IMR-90 (cell line): ENCODE data around the gene MARCHF2. TPM values are rescaled to one million over a fixed set of nuclear protein-coding genes. Genes with fewer than 3 reads are reported as not detected.

Source experiments
- ATAC-seq: fragments of 200-7000 bp; cut with Tn5 transposase; 2 replicates; pipeline ENCODE4 v1.9.1; 2020; ENCODE audit warnings: low read depth, mild to moderate bottlenecking, moderate library complexity
- BruUV-seq: library from RNA; stranded (reverse); fragments of 400-500 nt; replicated peaks from 2 replicates; lab custom pipeline; 2021; lab: Mats Ljungman, UMichigan
- CTCF ChIA-PET: fragments of 300-600 bp; formaldehyde crosslinking; extraction: SDS; loops from one replicate; lab custom pipeline; 2021; ENCODE audit warnings: antibody characterized with exemption; lab: Yijun Ruan, JAX
- POLR2A ChIA-PET: fragments of 300-600 bp; sonication (Branson Sonifier 250); formaldehyde crosslinking; loops from one replicate; lab custom pipeline; 2022; ENCODE audit warnings: antibody characterized with exemption; ENCODE audit not compliant: unreplicated experiment; lab: Charles Lee
- DNase-seq: peaks from one replicate; pipeline ENCODE4 v3.0.0; 2013
- H2AFZ ChIP-seq: replicated peaks from 2 replicates; pipeline ENCODE3; 2013; ENCODE audit warnings: low read length, mild to moderate bottlenecking; ENCODE audit not compliant: poor library complexity
- H2AK5ac ChIP-seq: 2 replicates; pipeline ENCODE4 v1.6.1; 2013; ENCODE audit warnings: low read depth, low read length, inconsistent platforms
- H2AK9ac ChIP-seq: replicated peaks from 2 replicates; pipeline ENCODE3; 2013; ENCODE audit warnings: mild to moderate bottlenecking, low read depth, low read length, moderate library complexity; ENCODE audit not compliant: poor library complexity
- H2BK120ac ChIP-seq: 2 replicates; pipeline ENCODE4 v1.6.1; 2013; ENCODE audit warnings: low read depth, low read length, inconsistent platforms
- H2BK15ac ChIP-seq: 3 replicates; pipeline ENCODE4 v1.6.1; 2013; ENCODE audit warnings: low read depth, low read length, inconsistent platforms
- H2BK20ac ChIP-seq: 2 replicates; pipeline ENCODE4 v1.6.1; 2013; ENCODE audit warnings: low read depth, mild to moderate bottlenecking, inconsistent platforms, low read length, moderate library complexity
- H2BK5ac ChIP-seq: 2 replicates; pipeline ENCODE4 v1.6.1; 2013; ENCODE audit warnings: mild to moderate bottlenecking, low read depth, low read length, inconsistent platforms; ENCODE audit not compliant: poor library complexity, severe bottlenecking
- H3K14ac ChIP-seq: replicated peaks from 2 replicates; pipeline ENCODE4 v1.6.1; 2013; ENCODE audit warnings: low read depth, low read length, inconsistent platforms
- H3K18ac ChIP-seq: 2 replicates; pipeline ENCODE4 v1.6.1; 2013; ENCODE audit warnings: low read depth, low read length, control low read depth
- H3K23ac ChIP-seq: 2 replicates; pipeline ENCODE4 v1.6.1; 2013; ENCODE audit warnings: low read depth, low read length, inconsistent platforms
- H3K27ac ChIP-seq: 2 replicates; pipeline ENCODE4 v1.5.1; 2013; ENCODE audit warnings: mild to moderate bottlenecking, control low read depth, low read length; ENCODE audit not compliant: insufficient read depth
- H3K27me3 ChIP-seq: 2 replicates; pipeline ENCODE4 v1.6.1; 2013; ENCODE audit warnings: low read length; ENCODE audit not compliant: control insufficient read depth, insufficient read depth
- H3K36me3 ChIP-seq: 2 replicates; pipeline ENCODE4 v1.6.1; 2013; ENCODE audit warnings: low read length, mixed read lengths; ENCODE audit not compliant: control insufficient read depth, insufficient read depth
- H3K4ac ChIP-seq: 2 replicates; pipeline ENCODE4 v1.6.1; 2013; ENCODE audit warnings: low read depth, low read length, inconsistent platforms
- H3K4me1 ChIP-seq: 2 replicates; pipeline ENCODE4 v1.6.1; 2013; ENCODE audit warnings: low read length, mixed read lengths; ENCODE audit not compliant: control insufficient read depth, insufficient read depth
- H3K4me2 ChIP-seq: 2 replicates; pipeline ENCODE4 v1.6.1; 2013; ENCODE audit warnings: low read depth, mild to moderate bottlenecking, control low read depth, low read length, moderate library complexity
- H3K4me3 ChIP-seq: 2 replicates; pipeline ENCODE4 v1.5.1; 2013; ENCODE audit warnings: low read depth, mild to moderate bottlenecking, control low read depth, low read length, moderate library complexity; ENCODE audit not compliant: insufficient read depth
- H3K56ac ChIP-seq: 2 replicates; pipeline ENCODE4 v1.6.1; 2013; ENCODE audit warnings: low read length, inconsistent platforms; ENCODE audit not compliant: insufficient read depth; ENCODE audit errors: extremely low read depth
- H3K79me1 ChIP-seq, 2 experiments: 2 replicates each; pipeline ENCODE4 v1.6.1; 2013; ENCODE audit warnings: low read length in 2 of 2, inconsistent platforms in 1 of 2, low read depth in 1 of 2
- H3K9ac ChIP-seq: 2 replicates; pipeline ENCODE4 v1.6.1; 2013; ENCODE audit warnings: low read depth, low read length, control low read depth
- H3K9me1 ChIP-seq: 2 replicates; pipeline ENCODE4 v1.6.1; 2013; ENCODE audit warnings: low read length, inconsistent platforms; ENCODE audit not compliant: insufficient read depth
- H3K9me3 ChIP-seq: 2 replicates; pipeline ENCODE4 v1.6.1; 2013; ENCODE audit warnings: low read length; ENCODE audit not compliant: control insufficient read depth, insufficient read depth
- H4K20me1 ChIP-seq: 2 replicates; pipeline ENCODE4 v1.6.1; 2013; ENCODE audit warnings: low read length, inconsistent platforms; ENCODE audit not compliant: insufficient read depth
- H4K5ac ChIP-seq: 2 replicates; pipeline ENCODE4 v1.6.1; 2013; ENCODE audit warnings: mild to moderate bottlenecking, low read depth, low read length, control low read depth
- H4K8ac ChIP-seq, 2 experiments: 2 replicates each; pipeline ENCODE4 v1.6.1; 2013; ENCODE audit warnings: low read depth in 2 of 2, low read length in 2 of 2, control low read depth in 1 of 2, inconsistent platforms in 1 of 2
- H4K91ac ChIP-seq: 2 replicates; pipeline ENCODE4 v1.6.1; 2013; ENCODE audit warnings: low read depth, low read length, inconsistent platforms; ENCODE audit not compliant: insufficient read depth
- BHLHE40 ChIP-seq: fragments of 150-350 bp; IDR thresholded peaks from 2 replicates; pipeline ENCODE4 v1.6.1; 2016; ENCODE audit warnings: mild to moderate bottlenecking, low read depth, low read length
- CEBPB ChIP-seq: IDR thresholded peaks from 2 replicates; pipeline ENCODE4 v1.6.1; 2012; ENCODE audit warnings: low read depth, low read length, improper control_type of control experiment
- CHD1 ChIP-seq: IDR thresholded peaks from 2 replicates; pipeline ENCODE4 v1.6.1; 2012; ENCODE audit warnings: low read depth, low read length, improper control_type of control experiment
- ELK1 ChIP-seq: fragments of 150-350 bp; IDR thresholded peaks from 2 replicates; pipeline ENCODE4 v1.6.1; 2016; ENCODE audit warnings: low read depth, mild to moderate bottlenecking, low read length, moderate library complexity, borderline replicate concordance
- FOS ChIP-seq: fragments of 150-350 bp; IDR thresholded peaks from 2 replicates; pipeline ENCODE4 v1.6.1; 2016; ENCODE audit warnings: low read depth, low read length
- MAFK ChIP-seq: IDR thresholded peaks from 2 replicates; pipeline ENCODE4 v1.6.1; 2012; ENCODE audit warnings: low read depth, low read length, improper control_type of control experiment
- MXI1 ChIP-seq: IDR thresholded peaks from 2 replicates; pipeline ENCODE4 v1.6.1; 2012; ENCODE audit warnings: low read depth, mild to moderate bottlenecking, low read length, moderate library complexity, borderline replicate concordance
- NFE2L2 ChIP-seq: fragments of 150-350 bp; IDR thresholded peaks from 2 replicates; pipeline ENCODE4 v1.6.1; 2016; ENCODE audit warnings: low read depth, mild to moderate bottlenecking, low read length
- POLR2A ChIP-seq: IDR thresholded peaks from 2 replicates; pipeline ENCODE4 v1.6.1; 2012; ENCODE audit warnings: mild to moderate bottlenecking, low read depth, low read length
- RAD21 ChIP-seq: IDR thresholded peaks from 2 replicates; pipeline ENCODE4 v1.6.1; 2012; ENCODE audit warnings: low read length, improper control_type of control experiment
- RCOR1 ChIP-seq: IDR thresholded peaks from 2 replicates; pipeline ENCODE4 v1.6.1; 2012; ENCODE audit warnings: mild to moderate bottlenecking, low read length, improper control_type of control experiment; ENCODE audit not compliant: insufficient replicate concordance
- RFX5 ChIP-seq: IDR thresholded peaks from 2 replicates; pipeline ENCODE4 v1.8.0; 2012; ENCODE audit warnings: low read depth, mild to moderate bottlenecking, low read length, moderate library complexity
- SMC3 ChIP-seq: fragments of 150-350 bp; IDR thresholded peaks from 2 replicates; pipeline ENCODE4 v1.6.1; 2016; ENCODE audit warnings: low read depth, mild to moderate bottlenecking, antibody characterized with exemption, low read length, moderate library complexity
- WGBS, 2 experiments: methylation state at CpG; one replicate each; pipeline versions ENCODE4 v1.1.5 to v1.1.7; 2013; ENCODE audit warnings: missing lambda C conversion rate in 2 of 2; ENCODE audit not compliant: insufficient read length in 1 of 2; ENCODE audit errors: extremely low coverage in 2 of 2; 5-methylcytosine and 5-hydroxymethylcytosine counted together
- dilution Hi-C: fragments of 300-500 bp; cut with HindIII; formaldehyde crosslinking; loops from one replicate; pipeline ENCODE4 v1.14.3; 2018; ENCODE audit warnings: low sequenced_read_pairs; ENCODE audit not compliant: unreplicated experiment
- in situ Hi-C: fragments of 300-500 bp; cut with MboI; formaldehyde crosslinking; loops from 3 replicates; pipeline ENCODE4 v1.14.3; 2019; ENCODE audit warnings: low sequenced_read_pairs, inconsistent platforms, mixed read lengths
- intact Hi-C: fragments of 100-400 bp; cut with micrococcal nuclease; formaldehyde crosslinking; loops from 2 replicates; pipeline ENCODE4 v1.10.0; 2022
- polyA plus RNA-seq, 3 experiments: library from polyadenylated mRNA; depleted of rRNA; stranded (reverse); fragments of >200 nt; gene quantifications; 2 replicates each; pipeline ENCODE4 v1.2.3, GENCODE V29; 2012; ENCODE audit warnings: low replicate concordance in 1 of 3
- total RNA-seq: library from RNA; depleted of rRNA; stranded (reverse); fragments of >200 nt; gene quantifications from 2 replicates; pipeline ENCODE4 v1.2.3, GENCODE V29; 2012
- TF ChIP-seq, protein P1 (sequence below): conservative IDR thresholded peaks from 2 replicates; pipeline ENCODE4 v1.5.1; 2012; ENCODE audit warnings: mild to moderate bottlenecking, low read depth, low read length, improper control_type of control experiment
- TF ChIP-seq, protein P2 (sequence below): fragments of 150-350 bp; IDR thresholded peaks from 2 replicates; pipeline ENCODE4 v1.6.1; 2017; ENCODE audit warnings: mild to moderate bottlenecking, antibody characterized with exemption, low read length, low read depth

The MARCHF2 gene
- total and polyA plus RNA-seq, 2 of the 4 experiments (the other 2 are of a cell fraction), result 33.8 to 58.8 TPM

DNA sequence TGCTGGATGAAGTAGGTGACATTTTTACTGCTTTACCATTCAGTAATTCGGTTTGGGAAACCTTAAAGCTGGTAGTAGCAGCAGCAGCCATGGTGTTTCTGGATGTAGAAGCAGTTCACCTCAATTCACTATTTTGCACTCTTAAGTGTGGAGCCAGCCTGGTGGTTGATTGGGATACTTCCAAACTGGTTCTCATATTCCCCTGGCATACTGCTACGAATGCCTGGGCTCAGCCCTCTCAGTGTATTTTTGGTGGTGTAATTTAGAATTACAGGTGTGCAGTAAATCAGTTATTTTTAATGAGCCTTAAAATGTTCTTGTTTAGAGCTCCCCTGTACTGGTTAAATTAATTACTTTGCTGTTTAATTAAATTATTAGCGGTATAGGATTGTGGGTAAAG is 44.1 kb downstream of the MARCHF2 start:
- no CpG with 5 or more reads among the region's 3 CpGs for WGBS, 2 experiments
- Histone ChIP-seq H3K4ac (no peak overlapping the region), H3K23ac (peak overlapping the region; percentile 8; the same call in 1 of the 2 replicates), H2BK15ac (no peak overlapping the region), H3K27ac (no peak overlapping the region), H2AFZ (no peak overlapping the region), H3K9ac (no peak overlapping the region), H3K56ac (no peak overlapping the region), H4K20me1 (peaks cover 100% of the 10 kb centered on the region), H2AK9ac (no peak overlapping the region), H3K36me3 (peaks cover 19% of the 10 kb centered on the region), H4K91ac (no peak overlapping the region), H2BK20ac (no peak overlapping the region), H3K14ac (no peak overlapping the region), H2BK120ac (no peak overlapping the region), H3K4me2 (peak overlapping the region; percentile 29; the same call in 1 of the 2 replicates), H2BK5ac (peak overlapping the region; percentile 19), H3K9me3 (no peaks in the 10 kb centered on the region), H4K5ac (no peak overlapping the region), H3K9me1 (peaks cover 41% of the 10 kb centered on the region), H4K8ac (no peak overlapping the region), H2AK5ac (no peak overlapping the region), H3K18ac (no peak overlapping the region), H3K4me1 (peaks cover 35% of the 10 kb centered on the region), H3K79me1 (peaks cover 12 to 91% of the 10 kb centered on the region in 2 experiments), H3K4me3 (no peak overlapping the region), H3K27me3 (no peaks in the 10 kb centered on the region)
- ChIA-PET CTCF (interaction anchor here (2.4 kb wide), 1 partner anchor 9 kb away, joined by 6 read pairs; no protein-coding TSS in a partner anchor), POLR2A (no interaction called here)
- DNase-seq (no peak), ATAC-seq (no peak)
- dilution Hi-C loops, result no loop called here
- in situ Hi-C loops, result no loop called here
- TF ChIP-seq RCOR1, result no peak
- TF ChIP-seq SMC3, result no peak
- TF ChIP-seq RAD21, result no peak
- TF ChIP-seq MAFK, result no peak
- TF ChIP-seq, protein P1, sequence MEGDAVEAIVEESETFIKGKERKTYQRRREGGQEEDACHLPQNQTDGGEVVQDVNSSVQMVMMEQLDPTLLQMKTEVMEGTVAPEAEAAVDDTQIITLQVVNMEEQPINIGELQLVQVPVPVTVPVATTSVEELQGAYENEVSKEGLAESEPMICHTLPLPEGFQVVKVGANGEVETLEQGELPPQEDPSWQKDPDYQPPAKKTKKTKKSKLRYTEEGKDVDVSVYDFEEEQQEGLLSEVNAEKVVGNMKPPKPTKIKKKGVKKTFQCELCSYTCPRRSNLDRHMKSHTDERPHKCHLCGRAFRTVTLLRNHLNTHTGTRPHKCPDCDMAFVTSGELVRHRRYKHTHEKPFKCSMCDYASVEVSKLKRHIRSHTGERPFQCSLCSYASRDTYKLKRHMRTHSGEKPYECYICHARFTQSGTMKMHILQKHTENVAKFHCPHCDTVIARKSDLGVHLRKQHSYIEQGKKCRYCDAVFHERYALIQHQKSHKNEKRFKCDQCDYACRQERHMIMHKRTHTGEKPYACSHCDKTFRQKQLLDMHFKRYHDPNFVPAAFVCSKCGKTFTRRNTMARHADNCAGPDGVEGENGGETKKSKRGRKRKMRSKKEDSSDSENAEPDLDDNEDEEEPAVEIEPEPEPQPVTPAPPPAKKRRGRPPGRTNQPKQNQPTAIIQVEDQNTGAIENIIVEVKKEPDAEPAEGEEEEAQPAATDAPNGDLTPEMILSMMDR, result no peak
- no peak for TF ChIP-seq NFE2L2
- TF ChIP-seq ELK1, result no peak
- no peak for TF ChIP-seq FOS
- no peak for TF ChIP-seq RFX5
- TF ChIP-seq, protein P2, sequence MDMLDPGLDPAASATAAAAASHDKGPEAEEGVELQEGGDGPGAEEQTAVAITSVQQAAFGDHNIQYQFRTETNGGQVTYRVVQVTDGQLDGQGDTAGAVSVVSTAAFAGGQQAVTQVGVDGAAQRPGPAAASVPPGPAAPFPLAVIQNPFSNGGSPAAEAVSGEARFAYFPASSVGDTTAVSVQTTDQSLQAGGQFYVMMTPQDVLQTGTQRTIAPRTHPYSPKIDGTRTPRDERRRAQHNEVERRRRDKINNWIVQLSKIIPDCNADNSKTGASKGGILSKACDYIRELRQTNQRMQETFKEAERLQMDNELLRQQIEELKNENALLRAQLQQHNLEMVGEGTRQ, result no peak
- TF ChIP-seq CHD1, result no peak
- no peak for TF ChIP-seq MXI1
- TF ChIP-seq CEBPB, result no peak
- no peak for TF ChIP-seq BHLHE40
- TF ChIP-seq POLR2A, result no peak
- no TSS peak for BruUV-seq
- intact Hi-C loops, result loop anchor here (5.0 kb wide), 1 partner anchor 50 kb away; no protein-coding TSS in a partner anchor
